Measurements from ENCODE around the gene PAQR3. TPM values are rescaled to one million over a fixed set of nuclear protein-coding genes. Genes with fewer than 3 reads are reported as not detected.

The PAQR3 gene
- total RNA-seq, 1 donor, result 16.6 TPM

DNA sequence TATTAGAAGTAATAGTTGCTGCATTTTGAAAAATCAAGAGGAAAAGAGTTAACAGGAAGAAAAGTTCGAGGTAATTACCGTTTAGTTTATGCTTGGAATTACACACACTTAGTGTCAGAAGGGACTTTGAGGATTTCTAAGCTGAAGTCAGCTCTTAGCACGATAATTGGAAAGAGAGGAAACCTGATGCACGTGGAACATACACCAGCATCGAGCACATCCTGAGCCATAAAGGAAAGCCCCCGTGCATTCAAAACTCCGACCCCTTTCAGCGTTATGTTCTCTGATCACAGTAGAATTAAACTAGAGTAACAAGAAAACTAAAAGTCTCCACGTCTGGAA, 400 bp upstream of the PAQR3 start:
- H2AFZ ChIP-seq (ENCODE audit: low read length), result peak overlapping the region; percentile 76
- no peak for DNase-seq (ENCODE audit: insufficient read length, low spot score, missing footprints)
- no peaks in the 10 kb centered on the region for H3K36me3 ChIP-seq (ENCODE audit: insufficient read depth, low read length)
- H3K27ac ChIP-seq (ENCODE audit: low read depth, low read length), result no peak overlapping the region
- peaks cover 26% of the 10 kb centered on the region for H3K79me2 ChIP-seq (ENCODE audit: insufficient read depth, low read length)
- H3K4me1 ChIP-seq (ENCODE audit: insufficient read depth, low read length), result peaks cover 8% of the 10 kb centered on the region
- peak overlapping the region; percentile 85 for H3K4me2 ChIP-seq (ENCODE audit: insufficient read depth, low read length)
- TF ChIP-seq CTCF (IDR thresholded peaks at IDR 0.05; ENCODE audit: extremely low read depth, low read depth, low read length), result no peak
- H3K4me3 ChIP-seq (ENCODE audit: insufficient read depth, low read length), result peak overlapping the region; percentile 88
- no peaks in the 10 kb centered on the region for H3K9me3 ChIP-seq (ENCODE audit: low read depth, low read length)
- peaks cover 21% of the 10 kb centered on the region for H3K27me3 ChIP-seq (ENCODE audit: insufficient read depth, low read length)
- H4K20me1 ChIP-seq (ENCODE audit: insufficient read depth, low read length), result no peaks in the 10 kb centered on the region

DNA sequence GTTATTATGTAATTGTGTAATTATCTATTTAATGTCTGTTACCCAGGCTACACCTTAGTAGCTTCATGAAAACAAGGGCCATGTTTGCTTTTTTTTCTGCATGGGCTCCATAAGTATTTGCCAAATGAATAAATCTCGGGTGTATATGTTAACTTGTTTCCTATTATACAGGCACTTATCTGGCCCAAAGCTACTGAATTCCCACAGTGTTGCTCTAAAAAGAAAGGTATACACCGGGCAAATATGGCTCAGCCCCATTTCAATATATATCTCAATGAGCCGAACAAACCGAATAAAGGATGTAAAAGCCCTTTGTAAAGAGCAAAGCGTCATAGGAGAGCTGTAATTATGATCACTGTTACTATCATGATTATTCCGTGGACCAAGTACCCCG, 767 bp downstream of the PAQR3 start:
- no peak for TF ChIP-seq CTCF (IDR thresholded peaks at IDR 0.05; ENCODE audit: extremely low read depth, low read depth, low read length)
- Histone ChIP-seq H3K9me3 (ENCODE audit: low read depth, low read length) (no peaks in the 10 kb centered on the region), H3K4me3 (ENCODE audit: insufficient read depth, low read length) (peak overlapping the region; percentile 88), H3K4me1 (ENCODE audit: insufficient read depth, low read length) (peaks cover 8% of the 10 kb centered on the region), H2AFZ (ENCODE audit: low read length) (peak overlapping the region; percentile 99), H3K27ac (ENCODE audit: low read depth, low read length) (peak overlapping the region; percentile 80), H3K79me2 (ENCODE audit: insufficient read depth, low read length) (peaks cover 26% of the 10 kb centered on the region), H3K4me2 (ENCODE audit: insufficient read depth, low read length) (peak overlapping the region; percentile 97), H3K27me3 (ENCODE audit: insufficient read depth, low read length) (peaks cover 11% of the 10 kb centered on the region), H4K20me1 (ENCODE audit: insufficient read depth, low read length) (no peaks in the 10 kb centered on the region), H3K36me3 (ENCODE audit: insufficient read depth, low read length) (no peaks in the 10 kb centered on the region)
- no peak for DNase-seq (ENCODE audit: insufficient read length, low spot score, missing footprints)

DNA sequence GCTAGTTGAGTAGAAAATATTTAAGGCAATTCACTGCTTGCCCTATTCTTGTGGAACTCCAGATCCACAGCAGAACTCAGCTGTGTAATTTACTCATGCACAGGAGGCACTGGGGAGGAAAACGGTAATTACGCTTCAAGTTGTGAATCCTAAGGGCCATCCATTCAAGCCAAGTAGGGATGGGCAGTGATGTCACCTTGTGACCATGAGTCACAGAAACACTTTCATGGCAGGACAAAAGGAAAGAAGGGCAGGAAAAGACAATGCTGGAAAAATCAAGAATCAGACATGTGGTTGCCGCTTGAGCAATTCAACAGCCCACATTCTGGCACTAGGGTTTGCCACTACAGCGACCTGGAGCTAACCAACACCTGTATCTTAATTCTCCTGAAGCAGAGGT, 1.4 kb downstream of the PAQR3 start:
- Histone ChIP-seq H2AFZ (ENCODE audit: low read length) (no peak overlapping the region), H3K4me3 (ENCODE audit: insufficient read depth, low read length) (no peak overlapping the region), H3K4me2 (ENCODE audit: insufficient read depth, low read length) (peak overlapping the region; percentile 97)

GRCh38 chr4:78936989-78937388, 2.2 kb downstream of the PAQR3 start:
- no peak for DNase-seq (ENCODE audit: insufficient read length, low spot score, missing footprints)
- no peaks in the 10 kb centered on the region for H3K36me3 ChIP-seq (ENCODE audit: insufficient read depth, low read length)
- no peak for TF ChIP-seq CTCF (IDR thresholded peaks at IDR 0.05; ENCODE audit: extremely low read depth, low read depth, low read length)

More for the DNA sequence above, 1.4 kb downstream of the PAQR3 start:
- TF ChIP-seq CTCF (IDR thresholded peaks at IDR 0.05; ENCODE audit: extremely low read depth, low read depth, low read length), result no peak
- Histone ChIP-seq H3K9me3 (ENCODE audit: low read depth, low read length) (no peaks in the 10 kb centered on the region), H3K4me1 (ENCODE audit: insufficient read depth, low read length) (peaks cover 8% of the 10 kb centered on the region), H3K27me3 (ENCODE audit: insufficient read depth, low read length) (peaks cover 5% of the 10 kb centered on the region), H4K20me1 (ENCODE audit: insufficient read depth, low read length) (no peaks in the 10 kb centered on the region), H3K27ac (ENCODE audit: low read depth, low read length) (no peak overlapping the region), H3K36me3 (ENCODE audit: insufficient read depth, low read length) (no peaks in the 10 kb centered on the region), H3K79me2 (ENCODE audit: insufficient read depth, low read length) (peaks cover 26% of the 10 kb centered on the region)
- DNase-seq (ENCODE audit: insufficient read length, low spot score, missing footprints), result no peak

More at GRCh38 chr4:78936989-78937388, 2.2 kb downstream of the PAQR3 start:
- no peak overlapping the region for H3K4me2 ChIP-seq (ENCODE audit: insufficient read depth, low read length)
- peaks cover 8% of the 10 kb centered on the region for H3K4me1 ChIP-seq (ENCODE audit: insufficient read depth, low read length)
- no peak overlapping the region for H2AFZ ChIP-seq (ENCODE audit: low read length)
- H3K27ac ChIP-seq (ENCODE audit: low read depth, low read length), result no peak overlapping the region
- H3K79me2 ChIP-seq (ENCODE audit: insufficient read depth, low read length), result peaks cover 26% of the 10 kb centered on the region
- H4K20me1 ChIP-seq (ENCODE audit: insufficient read depth, low read length), result no peaks in the 10 kb centered on the region
- H3K9me3 ChIP-seq (ENCODE audit: low read depth, low read length), result no peaks in the 10 kb centered on the region
- peaks cover 3% of the 10 kb centered on the region for H3K27me3 ChIP-seq (ENCODE audit: insufficient read depth, low read length)
- H3K4me3 ChIP-seq (ENCODE audit: insufficient read depth, low read length), result no peak overlapping the region
